Panc1 (cell line): ENCODE results near the gene TIPRL.

Experiments
- POLR2AphosphoS5 ChIP-seq: IDR thresholded peaks from 2 replicates; pipeline ENCODE4 v1.6.1; 2012; ENCODE audit warnings: mild to moderate bottlenecking, low read depth, low read length, moderate library complexity
- TF ChIP-seq, protein P1 (sequence below): fragments of 450-650 bp; IDR thresholded peaks from 2 replicates; pipeline ENCODE4 v1.5.1; 2017; ENCODE audit warnings: mild to moderate bottlenecking
- TF ChIP-seq, protein P2 (sequence below), 2 experiments: IDR thresholded peaks; 2 replicates each; pipeline ENCODE4 v1.6.1; 2011 to 2012; ENCODE audit warnings: low read depth in 2 of 2, control low read depth in 1 of 2, low read length in 1 of 2, mild to moderate bottlenecking in 1 of 2, moderate library complexity in 1 of 2; ENCODE audit not compliant: insufficient read depth in 1 of 2

DNA sequence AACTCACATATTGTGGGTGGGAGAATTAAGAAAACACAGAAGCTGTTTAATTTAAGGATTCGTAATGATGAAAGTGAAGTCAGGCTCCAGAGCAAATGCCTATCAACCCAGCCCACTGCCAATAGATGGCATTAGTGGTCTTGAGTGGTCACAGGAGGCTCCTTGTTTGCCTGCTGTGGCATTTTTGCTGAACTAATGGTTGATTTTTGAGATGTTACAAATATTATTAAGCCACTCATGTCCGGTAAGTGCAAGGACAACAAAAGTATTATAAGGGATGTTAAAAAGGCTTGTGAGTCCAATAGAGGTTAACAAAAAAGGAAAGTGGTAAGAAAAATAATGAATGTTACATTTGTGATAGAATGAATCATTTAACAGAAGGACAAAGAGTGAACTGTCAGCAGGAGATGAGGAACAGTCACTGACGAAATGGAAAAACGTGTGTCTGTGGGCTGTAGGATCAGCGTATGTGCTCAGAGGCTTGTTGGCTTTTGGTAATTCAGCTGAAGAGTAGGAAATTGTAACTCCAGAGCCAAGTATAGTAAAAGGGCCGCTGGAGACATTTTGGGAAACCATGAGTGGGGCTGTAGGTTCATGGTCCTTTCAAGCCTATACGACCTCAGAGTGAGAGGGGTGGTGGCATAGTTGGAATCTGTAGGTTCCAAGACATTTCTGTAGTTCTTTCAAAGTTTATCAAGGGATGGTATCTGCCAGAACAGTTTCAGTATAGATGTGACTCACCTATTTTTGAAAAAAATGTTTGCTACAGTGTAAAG, 58.3 kb downstream of the TIPRL start:
- TF ChIP-seq, protein P1, sequence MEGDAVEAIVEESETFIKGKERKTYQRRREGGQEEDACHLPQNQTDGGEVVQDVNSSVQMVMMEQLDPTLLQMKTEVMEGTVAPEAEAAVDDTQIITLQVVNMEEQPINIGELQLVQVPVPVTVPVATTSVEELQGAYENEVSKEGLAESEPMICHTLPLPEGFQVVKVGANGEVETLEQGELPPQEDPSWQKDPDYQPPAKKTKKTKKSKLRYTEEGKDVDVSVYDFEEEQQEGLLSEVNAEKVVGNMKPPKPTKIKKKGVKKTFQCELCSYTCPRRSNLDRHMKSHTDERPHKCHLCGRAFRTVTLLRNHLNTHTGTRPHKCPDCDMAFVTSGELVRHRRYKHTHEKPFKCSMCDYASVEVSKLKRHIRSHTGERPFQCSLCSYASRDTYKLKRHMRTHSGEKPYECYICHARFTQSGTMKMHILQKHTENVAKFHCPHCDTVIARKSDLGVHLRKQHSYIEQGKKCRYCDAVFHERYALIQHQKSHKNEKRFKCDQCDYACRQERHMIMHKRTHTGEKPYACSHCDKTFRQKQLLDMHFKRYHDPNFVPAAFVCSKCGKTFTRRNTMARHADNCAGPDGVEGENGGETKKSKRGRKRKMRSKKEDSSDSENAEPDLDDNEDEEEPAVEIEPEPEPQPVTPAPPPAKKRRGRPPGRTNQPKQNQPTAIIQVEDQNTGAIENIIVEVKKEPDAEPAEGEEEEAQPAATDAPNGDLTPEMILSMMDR: no peak
- TF ChIP-seq, protein P2, sequence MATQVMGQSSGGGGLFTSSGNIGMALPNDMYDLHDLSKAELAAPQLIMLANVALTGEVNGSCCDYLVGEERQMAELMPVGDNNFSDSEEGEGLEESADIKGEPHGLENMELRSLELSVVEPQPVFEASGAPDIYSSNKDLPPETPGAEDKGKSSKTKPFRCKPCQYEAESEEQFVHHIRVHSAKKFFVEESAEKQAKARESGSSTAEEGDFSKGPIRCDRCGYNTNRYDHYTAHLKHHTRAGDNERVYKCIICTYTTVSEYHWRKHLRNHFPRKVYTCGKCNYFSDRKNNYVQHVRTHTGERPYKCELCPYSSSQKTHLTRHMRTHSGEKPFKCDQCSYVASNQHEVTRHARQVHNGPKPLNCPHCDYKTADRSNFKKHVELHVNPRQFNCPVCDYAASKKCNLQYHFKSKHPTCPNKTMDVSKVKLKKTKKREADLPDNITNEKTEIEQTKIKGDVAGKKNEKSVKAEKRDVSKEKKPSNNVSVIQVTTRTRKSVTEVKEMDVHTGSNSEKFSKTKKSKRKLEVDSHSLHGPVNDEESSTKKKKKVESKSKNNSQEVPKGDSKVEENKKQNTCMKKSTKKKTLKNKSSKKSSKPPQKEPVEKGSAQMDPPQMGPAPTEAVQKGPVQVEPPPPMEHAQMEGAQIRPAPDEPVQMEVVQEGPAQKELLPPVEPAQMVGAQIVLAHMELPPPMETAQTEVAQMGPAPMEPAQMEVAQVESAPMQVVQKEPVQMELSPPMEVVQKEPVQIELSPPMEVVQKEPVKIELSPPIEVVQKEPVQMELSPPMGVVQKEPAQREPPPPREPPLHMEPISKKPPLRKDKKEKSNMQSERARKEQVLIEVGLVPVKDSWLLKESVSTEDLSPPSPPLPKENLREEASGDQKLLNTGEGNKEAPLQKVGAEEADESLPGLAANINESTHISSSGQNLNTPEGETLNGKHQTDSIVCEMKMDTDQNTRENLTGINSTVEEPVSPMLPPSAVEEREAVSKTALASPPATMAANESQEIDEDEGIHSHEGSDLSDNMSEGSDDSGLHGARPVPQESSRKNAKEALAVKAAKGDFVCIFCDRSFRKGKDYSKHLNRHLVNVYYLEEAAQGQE (IDR thresholded peaks at IDR 0.05; ENCODE audit: insufficient read depth in 1 of 2, low read depth in 2 of 2, low read length in 1 of 2): no peak
- TF ChIP-seq POLR2AphosphoS5: no peak
